GM18511 (cell line): Measurements from ENCODE around the gene OR2T2.
"Not testable (repeated sequence)": the region's sequence is repeated elsewhere in the genome, so short reads cannot be mapped to it uniquely, and the experiment has no call there.

Experiments
- ATAC-seq: cut with Tn5 transposase; IDR thresholded peaks from one replicate; pipeline ENCODE4 v1.9.1; 2021; ENCODE audit warnings: mild to moderate bottlenecking, moderate library complexity; ENCODE audit not compliant: unreplicated experiment

Gene OR2T2, protein sequence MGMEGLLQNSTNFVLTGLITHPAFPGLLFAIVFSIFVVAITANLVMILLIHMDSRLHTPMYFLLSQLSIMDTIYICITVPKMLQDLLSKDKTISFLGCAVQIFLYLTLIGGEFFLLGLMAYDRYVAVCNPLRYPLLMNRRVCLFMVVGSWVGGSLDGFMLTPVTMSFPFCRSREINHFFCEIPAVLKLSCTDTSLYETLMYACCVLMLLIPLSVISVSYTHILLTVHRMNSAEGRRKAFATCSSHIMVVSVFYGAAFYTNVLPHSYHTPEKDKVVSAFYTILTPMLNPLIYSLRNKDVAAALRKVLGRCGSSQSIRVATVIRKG

DNA sequence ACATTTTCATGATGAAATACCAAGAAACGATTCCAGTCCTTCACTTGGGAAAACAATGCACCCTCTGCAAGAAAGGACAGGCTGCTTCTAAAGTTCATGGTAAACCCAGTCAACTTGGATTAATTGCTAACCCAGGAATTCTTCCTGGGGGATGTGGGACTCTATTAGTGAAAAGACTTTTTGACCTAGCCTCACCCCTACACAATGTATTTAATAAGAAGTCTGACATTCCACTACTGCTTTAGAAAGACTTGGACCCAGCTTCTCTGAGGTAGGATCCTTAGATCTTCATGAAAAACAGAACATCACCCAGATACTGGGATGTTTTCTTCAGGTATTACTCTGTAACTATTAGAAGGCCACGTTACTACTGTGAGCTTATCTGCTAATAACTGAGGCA lies at the start of gene OR2T2:
Gene OR2T2, plus strand, starts transcription at position 239 of the 400 bp plus-strand sequence. CDS start 7,161 bp downstream, outside the sequence.
- ATAC-seq, result not testable (repeated sequence)

DNA sequence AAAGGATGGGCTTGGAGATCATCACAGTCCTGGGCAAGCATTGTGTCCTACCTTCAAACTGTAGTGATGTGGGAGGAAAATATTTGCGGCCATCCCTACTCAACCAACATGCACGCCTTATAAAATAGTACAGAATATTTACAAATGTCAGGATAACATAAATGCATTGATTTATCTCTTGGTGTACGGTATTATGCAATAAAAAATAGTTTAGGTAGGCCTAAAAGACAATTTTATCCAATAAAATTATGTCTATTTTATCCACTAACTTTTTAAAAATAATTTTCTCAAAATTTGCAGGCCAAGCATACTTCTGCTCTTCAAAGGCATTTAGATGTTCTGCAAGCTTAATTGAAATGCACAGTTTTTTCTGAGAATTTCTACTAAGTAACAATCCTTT lies 42.7 kb upstream of the OR2T2 start, which contains the start of gene OR2T1:
Gene OR2T1, plus strand, starts transcription at position 301 of the 400 bp plus-strand sequence. CDS start 3,100 bp downstream, outside the sequence.
- no peak for ATAC-seq

DNA sequence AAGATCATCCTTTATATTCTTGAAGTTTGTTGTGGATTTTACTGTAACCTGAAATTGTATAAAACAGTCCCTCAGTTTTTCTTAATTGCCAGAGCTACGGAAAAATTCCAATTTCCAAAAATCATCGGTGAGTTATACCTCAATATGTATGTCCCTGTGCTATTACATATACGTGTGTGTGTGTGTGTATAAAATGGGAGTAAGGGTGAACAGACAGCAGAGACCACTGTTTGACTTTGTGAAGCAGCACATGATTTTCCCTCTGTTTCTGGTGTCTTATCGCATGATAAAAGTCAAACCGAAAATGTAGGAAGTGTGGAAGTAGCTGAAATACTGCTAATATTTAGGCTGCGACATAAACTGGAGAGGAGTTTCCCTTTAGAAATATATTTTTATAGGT lies 41.4 kb upstream of the OR2T2 start:
- ATAC-seq, result no peak

DNA sequence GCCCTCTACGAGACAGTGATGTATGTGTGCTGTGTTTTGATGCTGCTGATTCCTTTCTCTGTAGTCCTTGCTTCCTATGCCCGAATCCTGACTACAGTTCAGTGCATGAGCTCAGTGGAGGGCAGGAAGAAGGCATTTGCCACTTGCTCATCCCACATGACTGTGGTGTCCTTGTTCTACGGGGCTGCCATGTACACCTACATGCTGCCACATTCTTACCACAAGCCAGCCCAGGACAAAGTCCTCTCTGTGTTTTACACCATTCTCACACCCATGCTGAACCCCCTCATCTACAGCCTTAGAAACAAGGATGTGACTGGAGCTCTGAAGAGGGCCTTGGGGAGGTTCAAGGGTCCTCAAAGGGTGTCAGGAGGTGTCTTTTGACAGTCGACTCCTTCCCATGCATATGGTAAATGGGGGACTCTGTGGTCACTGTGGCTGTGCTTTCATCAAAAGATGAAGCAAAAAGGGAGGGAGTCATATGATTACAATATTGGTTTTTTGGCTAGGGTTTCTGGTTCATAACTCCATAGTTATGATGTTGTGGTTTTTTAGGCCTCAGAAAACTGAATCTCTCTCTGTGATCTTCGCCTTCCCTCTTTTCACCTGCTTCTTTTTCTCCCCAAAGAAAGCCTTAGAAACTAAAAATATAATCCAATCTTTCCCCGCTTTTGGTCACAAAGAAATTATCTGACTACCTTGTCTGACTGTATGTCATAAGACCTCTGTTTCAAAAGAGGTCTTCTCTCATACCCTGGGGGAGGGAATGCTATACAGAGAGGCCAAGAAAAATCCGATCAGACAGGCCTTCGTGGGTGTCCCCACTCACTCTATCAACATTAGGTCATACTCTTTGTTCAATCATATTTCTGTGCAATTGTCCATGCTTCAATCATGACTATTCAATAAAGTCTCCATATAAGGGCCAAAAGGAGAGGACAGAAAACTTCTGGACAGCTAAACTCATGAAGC lies 38.4 kb upstream of the OR2T2 start:
- no peak for ATAC-seq

DNA sequence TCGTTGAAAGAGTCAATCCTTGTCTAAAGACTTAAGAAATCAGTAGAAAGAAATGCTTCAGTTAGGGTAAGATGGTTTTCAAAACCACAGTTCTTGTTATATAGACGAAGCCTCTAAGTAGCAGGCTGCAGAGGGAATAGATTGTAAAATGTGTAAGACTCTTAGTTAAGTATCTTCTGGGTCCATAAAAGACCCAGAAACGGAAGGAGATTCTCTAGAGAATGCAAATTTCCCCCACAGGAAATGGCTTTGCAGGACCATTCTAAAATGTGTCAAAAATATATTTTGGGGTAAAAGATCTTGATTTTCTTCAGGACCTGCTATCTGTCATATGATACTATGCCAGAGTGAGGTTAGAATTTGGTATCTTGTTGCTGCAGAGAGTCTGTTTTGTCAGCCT lies 29.2 kb upstream of the OR2T2 start:
- peak; percentile 61 for ATAC-seq

DNA sequence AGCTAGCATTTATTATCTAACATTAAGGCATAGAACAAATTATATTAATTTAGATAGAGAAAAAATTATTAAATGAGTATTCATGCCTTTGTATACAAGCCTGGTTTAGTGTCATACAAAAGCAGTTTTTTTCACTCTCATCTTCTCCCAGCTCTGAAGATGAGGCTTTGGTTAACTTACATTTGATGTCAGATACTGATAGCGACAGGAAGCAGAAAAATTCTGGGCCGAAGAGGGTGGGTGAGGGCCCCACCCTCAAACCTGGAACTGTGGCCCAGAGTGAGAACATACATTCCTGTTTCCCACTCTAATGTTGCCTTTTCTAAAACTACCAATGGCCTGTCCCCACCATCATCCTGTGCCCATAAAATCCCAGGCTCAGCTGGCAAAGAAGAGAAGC lies 27.6 kb upstream of the OR2T2 start:
- ATAC-seq, result no peak

DNA sequence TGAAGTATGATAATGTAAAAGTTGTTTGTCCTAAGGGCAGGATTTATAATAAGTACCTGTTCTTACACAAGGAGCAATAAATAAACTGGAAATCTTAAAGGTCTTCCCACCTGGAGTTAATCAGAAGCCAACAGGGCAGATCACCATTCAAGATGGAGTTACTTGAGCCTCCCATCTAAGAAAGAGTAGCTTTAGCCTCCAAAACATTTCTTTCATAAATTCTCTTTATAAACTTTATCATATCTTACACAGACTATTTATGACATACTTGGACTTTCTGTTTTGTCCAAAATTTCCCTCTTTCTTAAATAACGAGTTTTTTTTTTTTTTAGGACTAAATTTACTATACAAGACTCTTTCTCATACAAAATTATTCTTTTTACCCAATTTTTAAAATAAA lies 24.1 kb upstream of the OR2T2 start:
- no peak for ATAC-seq

DNA sequence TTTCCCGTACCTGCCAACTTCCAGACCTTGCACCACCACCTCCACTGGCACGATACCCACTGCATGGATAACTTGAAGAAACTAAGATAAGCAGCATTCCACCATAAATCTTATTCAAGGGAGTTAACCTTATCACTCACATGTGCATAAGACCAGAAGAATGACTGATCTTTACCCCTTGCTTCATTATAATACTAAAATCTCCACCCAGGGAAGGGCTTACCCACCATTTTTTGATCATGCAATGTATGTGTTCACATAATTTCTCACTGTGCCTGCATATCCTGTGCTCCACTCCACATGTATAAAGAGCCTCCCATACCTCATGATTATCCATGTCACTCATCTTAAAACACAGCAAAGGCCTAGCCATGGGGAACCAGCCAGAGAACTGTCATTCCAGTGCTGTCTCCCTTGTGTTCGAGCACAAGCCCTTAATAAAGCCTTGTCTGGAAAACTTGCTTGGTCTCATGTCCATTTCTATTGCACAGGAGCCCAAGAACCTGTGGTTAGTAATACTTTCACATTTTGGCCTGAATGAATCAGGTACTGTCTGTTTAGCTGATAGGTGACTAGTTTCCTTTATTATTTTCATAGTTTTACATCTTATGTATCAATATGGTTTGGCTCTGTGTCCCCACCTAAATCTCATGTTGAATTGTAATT lies 17.8 kb upstream of the OR2T2 start:
- ATAC-seq, result peak; percentile 68

DNA sequence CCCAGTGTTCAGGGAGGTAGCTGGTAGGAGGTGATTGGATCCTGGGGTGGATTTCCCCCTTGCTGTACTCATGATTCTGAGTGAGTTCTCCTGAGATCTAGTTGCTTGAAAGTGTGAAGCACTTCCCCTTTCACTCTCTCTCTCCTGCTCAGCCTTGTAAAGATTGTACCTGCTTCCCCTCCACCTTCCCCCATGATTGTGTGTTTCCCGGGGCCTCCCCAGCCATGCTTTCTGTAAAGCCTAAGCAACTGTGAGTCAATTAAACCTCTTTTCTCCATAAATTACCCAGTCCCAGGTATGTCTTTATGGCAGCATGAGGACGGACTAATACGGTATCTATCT lies 17.3 kb upstream of the OR2T2 start:
- ATAC-seq, result peak; percentile 99

DNA sequence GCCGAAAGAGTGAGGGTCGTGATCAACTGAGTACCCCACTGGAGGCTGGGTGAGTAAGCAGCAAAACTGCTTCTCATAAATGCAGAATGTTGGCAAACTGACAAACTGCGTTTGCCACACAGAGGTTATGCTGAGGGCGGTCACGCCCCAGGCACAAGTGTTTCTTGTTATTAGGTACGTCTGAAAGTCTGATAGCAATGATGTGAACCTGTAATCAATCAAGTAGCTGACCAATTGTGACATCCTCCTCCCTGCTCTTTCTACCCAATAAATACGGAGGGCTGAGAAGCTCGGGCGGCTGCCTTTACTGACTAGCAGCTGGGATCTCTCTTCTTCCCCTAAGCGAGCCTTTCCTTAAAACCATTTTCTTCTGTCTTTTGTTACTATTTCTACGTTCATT lies 13.8 kb upstream of the OR2T2 start:
- ATAC-seq, result not testable (repeated sequence)

DNA sequence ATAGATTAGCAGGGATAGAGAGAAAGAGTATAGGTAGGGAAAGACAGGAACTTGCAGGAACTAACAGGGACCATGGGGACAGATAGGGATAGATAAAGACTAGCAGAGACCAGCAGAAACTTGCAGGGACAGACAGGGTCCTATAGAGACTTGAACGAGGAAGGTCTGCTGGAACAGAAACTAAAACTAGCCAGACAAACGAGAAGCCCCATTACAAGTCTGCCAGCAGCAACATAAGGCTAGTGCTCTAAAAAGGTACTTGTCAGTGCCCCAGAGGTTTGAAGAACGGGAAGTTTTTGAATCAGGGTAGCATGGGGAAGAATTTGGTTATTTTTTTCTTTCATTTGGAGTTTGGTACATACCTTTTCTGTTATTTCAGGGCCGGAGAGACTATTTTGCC lies 13.2 kb upstream of the OR2T2 start:
- not testable (repeated sequence) for ATAC-seq

DNA sequence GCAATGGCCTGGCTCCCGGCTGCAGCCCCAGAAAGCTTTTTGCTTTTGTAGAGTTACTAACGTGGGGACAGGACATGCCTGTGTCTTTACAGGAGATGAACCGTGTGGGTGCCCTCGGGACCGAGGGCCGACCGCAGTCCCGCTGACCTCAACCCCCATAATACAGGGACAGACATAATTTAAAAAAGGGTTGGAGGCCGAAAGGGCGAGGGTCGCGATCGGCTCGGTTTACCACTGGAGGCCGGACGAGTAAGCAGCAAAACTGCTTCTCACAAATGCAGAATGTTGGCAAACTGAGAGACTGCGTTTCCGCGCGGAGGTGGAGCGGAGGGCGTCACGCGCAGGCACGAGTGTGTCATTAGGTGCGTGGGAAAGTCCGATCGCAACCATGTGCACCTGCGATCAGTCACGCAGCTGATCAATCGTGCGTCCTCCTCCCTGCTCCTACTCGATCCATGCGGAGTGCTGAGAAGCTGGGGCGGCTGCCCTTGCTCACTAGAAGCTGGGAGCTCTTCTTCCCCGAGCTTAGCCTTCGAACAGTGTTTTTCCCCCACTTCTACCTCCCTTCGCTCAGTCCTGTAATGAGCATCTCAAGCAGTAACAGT lies 11.5 kb upstream of the OR2T2 start:
- not testable (repeated sequence) for ATAC-seq

DNA sequence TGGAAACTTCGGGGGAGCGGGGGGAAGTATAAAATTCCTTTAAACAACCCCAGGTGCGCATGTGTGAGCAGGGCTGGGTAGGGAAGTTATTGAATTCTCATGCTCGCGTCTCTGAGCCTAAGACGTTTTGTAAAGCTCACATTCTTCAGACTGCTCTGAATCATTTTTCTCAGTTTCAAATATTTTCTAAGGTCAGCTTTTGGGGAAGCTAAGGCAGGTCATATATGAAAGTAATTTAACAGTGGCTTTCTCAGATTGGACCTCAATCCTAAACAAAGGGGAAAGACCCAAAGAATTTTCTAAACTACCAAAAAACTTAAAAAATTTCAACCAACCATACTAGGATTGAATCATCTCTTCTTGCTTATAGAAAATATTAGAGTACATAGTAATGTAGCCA lies 10.5 kb upstream of the OR2T2 start:
- peak; percentile 41 for ATAC-seq

DNA sequence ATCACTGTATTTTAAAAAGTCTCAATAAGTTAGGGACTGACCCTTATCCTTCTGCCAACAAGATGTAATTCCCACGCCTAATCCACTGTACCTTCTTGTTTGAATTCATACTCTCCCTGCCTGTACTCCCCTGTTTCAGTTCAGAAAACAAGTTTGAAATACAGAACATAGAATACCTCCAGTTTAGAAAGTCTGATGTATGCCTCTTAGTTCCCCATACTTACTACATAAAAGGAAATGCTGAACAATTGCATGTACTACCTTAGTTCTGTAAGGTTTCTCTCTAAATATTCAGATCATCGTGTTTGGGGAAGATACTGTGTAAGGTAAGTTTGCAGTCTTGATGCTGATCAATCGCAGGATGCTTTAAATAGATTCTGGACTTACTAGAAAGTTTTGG lies 9.1 kb upstream of the OR2T2 start:
- ATAC-seq, result peak; percentile 75

DNA sequence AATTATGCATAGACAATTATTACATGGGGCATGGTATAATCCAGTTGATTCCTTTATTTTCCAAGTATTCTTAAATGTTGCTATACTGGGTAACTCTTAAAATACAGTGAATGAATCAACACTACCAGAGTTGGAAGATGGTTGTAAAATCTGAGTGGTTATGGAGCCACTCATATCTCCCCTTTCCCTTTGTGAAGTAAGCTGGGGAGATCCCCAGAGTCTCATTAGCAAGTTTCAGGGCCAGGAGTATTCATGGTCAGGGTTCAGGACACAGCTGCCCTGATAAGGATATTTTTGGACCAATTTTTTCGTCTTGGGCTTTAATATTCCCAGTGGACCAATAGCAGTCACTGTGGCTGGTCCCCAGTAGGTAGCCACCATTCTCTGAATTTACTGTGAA lies 6.8 kb upstream of the OR2T2 start:
- not testable (repeated sequence) for ATAC-seq

DNA sequence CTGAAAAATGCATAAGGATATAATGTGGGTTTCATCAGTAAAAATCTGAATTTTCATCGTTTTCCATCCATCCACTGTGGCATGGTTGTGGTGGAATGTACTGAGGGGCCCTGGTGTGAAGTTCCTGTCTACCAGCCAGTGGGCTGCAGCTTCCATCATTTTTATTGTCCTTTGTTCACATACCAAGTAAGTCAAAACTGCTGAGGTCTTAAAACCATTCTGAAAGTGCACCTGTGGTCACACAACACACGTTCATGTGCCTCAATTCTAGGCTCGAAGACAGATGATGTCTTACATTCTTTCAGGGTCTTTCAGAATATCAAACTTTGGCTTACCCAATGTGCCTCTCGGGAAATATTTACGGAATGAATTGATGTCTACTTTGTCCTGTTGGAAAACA lies 6.2 kb upstream of the OR2T2 start:
- not testable (repeated sequence) for ATAC-seq

DNA sequence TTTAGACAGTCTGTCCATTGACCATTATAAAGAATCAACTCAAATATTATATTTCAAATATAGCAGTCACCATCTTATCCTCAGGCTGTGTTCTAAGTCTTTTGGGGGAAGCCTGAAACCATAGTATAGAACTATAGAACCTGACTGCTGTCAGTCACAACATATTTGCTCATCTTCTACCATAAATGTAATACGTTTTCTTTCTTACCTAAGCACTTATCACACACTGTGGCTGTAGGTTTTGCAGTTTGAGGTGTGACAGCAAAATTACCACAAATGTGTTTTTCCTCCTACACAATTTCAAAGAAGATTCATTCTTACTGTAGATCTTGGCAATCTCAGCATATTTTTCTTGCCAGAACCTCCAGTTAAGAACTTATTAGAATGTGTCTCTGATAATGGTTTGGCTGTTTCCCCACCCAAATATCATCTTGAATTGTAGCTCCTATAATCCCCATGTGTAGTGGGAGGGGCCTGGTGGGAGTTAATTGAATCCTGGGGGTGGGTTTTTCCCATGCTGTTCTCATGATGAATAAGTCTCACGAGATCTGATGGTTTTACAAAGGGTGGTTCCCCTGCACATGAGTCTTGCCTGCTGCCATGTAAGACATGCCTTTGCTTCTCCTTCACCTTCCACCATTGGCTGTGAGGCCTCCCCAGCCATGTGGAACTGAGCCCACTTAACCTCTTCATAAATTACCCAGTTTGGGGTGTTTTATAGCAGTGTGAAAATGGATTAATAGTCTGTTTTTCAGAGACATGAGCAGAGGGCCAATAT lies 2.7 kb upstream of the OR2T2 start:
- not testable (repeated sequence) for ATAC-seq

DNA sequence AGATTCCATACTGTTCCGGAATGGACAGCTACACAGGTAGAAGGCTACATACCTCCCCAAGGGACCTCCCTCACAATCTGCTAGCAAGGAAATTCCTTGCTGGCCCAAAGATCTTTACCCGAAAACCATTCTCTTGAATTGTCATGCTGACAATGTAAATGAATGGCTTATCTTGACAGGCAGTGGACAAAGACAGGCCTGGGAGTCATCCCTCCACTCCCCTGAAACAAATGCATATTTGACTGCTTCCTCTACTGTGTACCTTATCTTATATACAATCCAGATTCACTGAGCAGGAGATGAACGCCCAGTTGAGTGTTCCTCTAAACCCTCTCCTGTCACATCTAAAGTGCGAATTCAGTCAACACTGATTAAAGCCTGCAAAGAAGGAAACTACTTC lies 834 bp upstream of the OR2T2 start:
- not testable (repeated sequence) for ATAC-seq

DNA sequence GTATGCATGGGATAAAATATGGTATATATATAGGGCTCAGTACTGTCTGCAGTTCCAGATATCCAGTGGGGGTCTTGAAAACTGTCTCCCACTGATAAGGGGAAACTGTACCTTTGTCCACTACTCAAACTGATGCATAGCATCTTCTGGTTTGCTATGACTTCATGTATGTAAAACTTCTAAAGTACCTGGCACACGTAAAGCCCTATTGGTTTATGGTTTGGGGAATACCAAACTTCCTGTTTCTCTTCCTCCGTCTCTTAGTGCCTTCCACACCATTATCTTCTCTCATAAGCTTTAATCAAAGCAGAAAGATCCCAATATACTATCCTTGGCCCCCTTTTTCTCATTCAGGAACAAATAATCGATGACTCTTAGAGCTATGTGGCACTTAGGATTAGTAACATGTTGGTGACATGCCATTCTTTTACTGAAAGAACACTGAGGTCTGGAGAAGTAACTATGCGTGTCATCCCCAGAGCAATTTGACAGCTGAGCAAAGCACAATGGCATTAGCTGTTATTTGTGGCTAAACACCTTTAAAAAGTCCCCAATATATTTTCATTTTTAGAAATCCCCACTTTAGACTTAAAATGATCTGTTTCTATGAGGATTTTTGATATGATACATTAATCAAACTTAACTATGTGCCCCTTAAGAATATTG lies 3.1 kb downstream of the OR2T2 start:
- ATAC-seq, result peak; percentile 57
